Mesothelial cell of epicardium (in vitro differentiated cells): ENCODE results near the gene SHPK. TPM values are rescaled to one million over a fixed set of nuclear protein-coding genes. Genes with fewer than 3 reads are reported as not detected.
A peak's percentile ranks its signal among the peaks of the same experiment; 100 is the strongest.

ENCODE experiments used
- DNase-seq, 2 experiments: peaks; one replicate each; pipeline ENCODE4 v3.0.0; 2021; ENCODE audit warnings: low spot score in 2 of 2; ENCODE audit not compliant: unreplicated experiment in 2 of 2
- H3K27ac Mint-ChIP-seq: 2 replicates; pipeline ENCODE4 v1.8.0; 2021; ENCODE audit warnings: mixed read lengths
- H3K27me3 Mint-ChIP-seq: 2 replicates; pipeline ENCODE4 v1.8.0; 2021; ENCODE audit warnings: low read depth, mixed read lengths
- H3K36me3 Mint-ChIP-seq: 2 replicates; pipeline ENCODE4 v1.8.0; 2021; ENCODE audit warnings: mixed read lengths
- H3K4me1 Mint-ChIP-seq: 2 replicates; pipeline ENCODE4 v1.8.0; 2021; ENCODE audit warnings: mixed read lengths
- H3K4me3 Mint-ChIP-seq: 2 replicates; pipeline ENCODE4 v1.8.0; 2021; ENCODE audit warnings: mild to moderate bottlenecking, moderate library complexity, mixed read lengths
- H3K9me3 Mint-ChIP-seq: 2 replicates; pipeline ENCODE4 v1.8.0; 2021; ENCODE audit warnings: mixed read lengths
- CTCF ChIP-seq: fragments of 200-600 bp; sonication (generic); IDR thresholded peaks from one replicate; pipeline ENCODE4 v1.5.0; 2021; ENCODE audit warnings: antibody characterized with exemption; ENCODE audit not compliant: unreplicated experiment
- total RNA-seq: library from RNA; stranded (reverse); gene quantifications from 3 replicates; pipeline ENCODE4 v1.2.1, GENCODE V29; 2021

The SHPK gene
- total RNA-seq, 1 donor from 2014 or later, result 18.9 TPM

- no peak for TF ChIP-seq CTCF
- Mint-ChIP-seq H3K27ac (no peak overlapping the region), H3K4me3 (no peak overlapping the region), H3K27me3 (no peaks in the 10 kb centered on the region), H3K36me3 (peaks cover 6% of the 10 kb centered on the region), H3K9me3 (no peaks in the 10 kb centered on the region), H3K4me1 (peaks cover 4% of the 10 kb centered on the region)
- DNase-seq, result no peak
Observed at GRCh38 chr17:3598078-3598477, 38.0 kb downstream of the SHPK start.

- no peak for TF ChIP-seq CTCF
- H3K27ac Mint-ChIP-seq, result no peak overlapping the region
- H3K4me1 Mint-ChIP-seq, result peaks cover 4% of the 10 kb centered on the region
- no peaks in the 10 kb centered on the region for H3K27me3 Mint-ChIP-seq
- DNase-seq, result no peak
- H3K9me3 Mint-ChIP-seq, result no peaks in the 10 kb centered on the region
- H3K36me3 Mint-ChIP-seq, result no peaks in the 10 kb centered on the region
- no peak overlapping the region for H3K4me3 Mint-ChIP-seq
Observed at GRCh38 chr17:3596804-3597464, 39.1 kb downstream of the SHPK start.

GRCh38 chr17:3594976-3595375, 41.1 kb downstream of the SHPK start:
- no peak for TF ChIP-seq CTCF
- Mint-ChIP-seq H3K4me3 (no peak overlapping the region), H3K36me3 (peaks cover 3% of the 10 kb centered on the region), H3K27ac (peak overlapping the region; percentile 82), H3K4me1 (peaks cover 4% of the 10 kb centered on the region), H3K9me3 (no peaks in the 10 kb centered on the region), H3K27me3 (no peaks in the 10 kb centered on the region)
- no peak for DNase-seq

- no peaks in the 10 kb centered on the region for H3K27me3 Mint-ChIP-seq
- H3K4me3 Mint-ChIP-seq, result no peak overlapping the region
- H3K4me1 Mint-ChIP-seq, result peaks cover 4% of the 10 kb centered on the region
- TF ChIP-seq CTCF, result no peak
- H3K27ac Mint-ChIP-seq, result peak overlapping the region; percentile 82
- DNase-seq, result no peak
- H3K9me3 Mint-ChIP-seq, result no peaks in the 10 kb centered on the region
- H3K36me3 Mint-ChIP-seq, result peaks cover 10% of the 10 kb centered on the region
Observed at GRCh38 chr17:3594051-3594800, 41.8 kb downstream of the SHPK start.

- Mint-ChIP-seq H3K27me3 (no peaks in the 10 kb centered on the region), H3K36me3 (peaks cover 13% of the 10 kb centered on the region), H3K27ac (no peak overlapping the region), H3K4me3 (no peak overlapping the region), H3K4me1 (peaks cover 4% of the 10 kb centered on the region), H3K9me3 (no peaks in the 10 kb centered on the region)
- TF ChIP-seq CTCF, result no peak
- no peak for DNase-seq
Observed at GRCh38 chr17:3593384-3593783, 42.7 kb downstream of the SHPK start.
